Activated CD4-positive, alpha-beta T cell treated with anti-CD3 and anti-CD28 coated beads, Interleukin-2, amount 50 U/mL, for 48 hours (primary cell): ENCODE results near the gene USP5.
"Not testable (repeated sequence)": the region's sequence is repeated elsewhere in the genome, so short reads cannot be mapped to it uniquely, and the experiment has no call there.

ENCODE experiments used
- DNase-seq, 2 experiments: peaks; one replicate each; pipeline ENCODE4 v3.0.0-alpha.2; 2020

USP5 gene

DNA sequence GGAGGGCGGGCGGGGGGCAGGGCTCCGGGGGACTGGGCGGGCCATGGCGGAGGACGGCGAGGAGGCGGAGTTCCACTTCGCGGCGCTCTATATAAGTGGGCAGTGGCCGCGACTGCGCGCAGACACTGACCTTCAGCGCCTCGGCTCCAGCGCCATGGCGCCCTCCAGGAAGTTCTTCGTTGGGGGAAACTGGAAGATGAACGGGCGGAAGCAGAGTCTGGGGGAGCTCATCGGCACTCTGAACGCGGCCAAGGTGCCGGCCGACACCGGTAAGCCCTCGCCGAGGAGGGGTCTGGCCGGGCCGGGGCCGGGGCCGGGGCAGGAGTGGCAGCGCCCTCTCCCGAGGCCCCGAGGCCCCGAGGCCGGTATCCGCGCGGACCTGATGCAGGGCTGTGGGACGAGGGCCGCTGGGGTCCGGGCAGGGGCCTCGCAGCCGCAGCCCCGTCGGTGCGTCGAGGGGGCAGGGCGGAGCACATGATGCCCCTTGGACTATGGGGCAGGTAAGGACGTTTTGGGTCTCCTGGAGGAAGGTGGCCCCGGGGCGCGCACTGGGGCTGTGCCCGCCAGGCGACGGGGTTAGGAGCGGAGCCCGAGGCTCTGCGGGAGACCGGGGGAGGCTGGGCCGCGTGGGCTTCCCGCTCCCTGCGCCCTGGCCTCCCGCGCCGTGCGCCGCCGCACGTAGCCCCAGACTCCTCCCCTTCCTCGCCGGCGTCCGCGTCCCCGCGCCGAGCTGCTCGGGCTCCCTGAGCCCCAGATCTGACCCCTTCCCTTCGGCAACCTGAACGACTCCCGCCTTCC lies 15.7 kb downstream of the USP5 start, which contains the start of gene TPI1:
TSS of gene TPI1 (plus strand) at position 119 of the 798 bp plus-strand sequence. CDS start at position 155, 36 bp downstream.
- DNase-seq = peak; percentile 81 to 84

- peak; percentile 15 to 21 for DNase-seq
Measured at GRCh38 chr12:6868211-6869048, 16.5 kb downstream of the USP5 start.

GRCh38 chr12:6869049-6870021 lies 17.4 kb downstream of the USP5 start:
- DNase-seq = peak; percentile 87 to 90

DNA sequence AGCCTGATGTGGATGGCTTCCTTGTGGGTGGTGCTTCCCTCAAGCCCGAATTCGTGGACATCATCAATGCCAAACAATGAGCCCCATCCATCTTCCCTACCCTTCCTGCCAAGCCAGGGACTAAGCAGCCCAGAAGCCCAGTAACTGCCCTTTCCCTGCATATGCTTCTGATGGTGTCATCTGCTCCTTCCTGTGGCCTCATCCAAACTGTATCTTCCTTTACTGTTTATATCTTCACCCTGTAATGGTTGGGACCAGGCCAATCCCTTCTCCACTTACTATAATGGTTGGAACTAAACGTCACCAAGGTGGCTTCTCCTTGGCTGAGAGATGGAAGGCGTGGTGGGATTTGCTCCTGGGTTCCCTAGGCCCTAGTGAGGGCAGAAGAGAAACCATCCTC lies 18.4 kb downstream of the USP5 start:
- not testable (repeated sequence) for DNase-seq

DNA sequence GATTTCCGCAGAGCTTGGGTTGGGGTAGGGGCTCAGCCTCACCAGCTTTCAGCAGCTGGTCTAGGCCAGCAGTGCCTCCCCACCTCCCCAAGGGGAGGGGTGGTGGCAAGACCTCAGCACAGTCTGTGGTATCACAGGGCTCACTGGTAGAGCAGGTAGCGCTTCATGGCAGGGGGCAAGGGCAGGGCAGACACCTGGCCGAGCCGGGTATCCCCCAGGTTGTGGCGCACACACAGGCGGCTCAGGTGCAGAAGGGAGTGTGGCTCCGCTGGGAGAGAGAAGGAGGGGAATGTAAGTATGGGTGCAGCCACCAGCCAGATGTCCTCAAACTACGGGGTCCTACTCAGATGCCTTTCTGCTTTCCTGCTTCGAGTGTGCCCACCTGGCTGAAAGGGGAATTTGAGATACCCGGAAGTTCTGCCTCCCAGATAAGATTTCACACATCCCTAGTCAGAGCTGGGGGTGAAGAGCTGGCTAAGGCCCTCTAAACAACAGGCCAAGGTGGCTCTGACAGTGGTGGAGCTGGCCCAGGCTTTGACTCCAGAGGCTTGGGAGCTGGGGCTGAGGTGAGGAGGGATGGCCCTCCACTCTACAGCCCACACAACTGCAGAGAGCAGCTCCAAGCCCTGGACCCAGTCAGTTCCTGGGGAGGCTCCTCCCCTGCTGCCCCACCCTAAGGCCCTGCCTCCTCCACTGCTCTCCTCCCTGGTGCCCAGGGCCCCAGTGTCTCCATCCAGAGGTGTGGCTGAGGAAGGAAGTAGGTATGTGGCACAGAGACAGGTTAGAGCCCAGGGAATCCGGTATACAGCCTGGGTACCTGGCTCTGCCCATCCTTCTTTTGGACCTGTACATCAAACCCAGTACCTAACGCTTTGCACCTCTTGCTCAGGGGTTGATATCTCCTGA lies 19.4 kb downstream of the USP5 start:
- peak; percentile 62 to 73 for DNase-seq

DNA sequence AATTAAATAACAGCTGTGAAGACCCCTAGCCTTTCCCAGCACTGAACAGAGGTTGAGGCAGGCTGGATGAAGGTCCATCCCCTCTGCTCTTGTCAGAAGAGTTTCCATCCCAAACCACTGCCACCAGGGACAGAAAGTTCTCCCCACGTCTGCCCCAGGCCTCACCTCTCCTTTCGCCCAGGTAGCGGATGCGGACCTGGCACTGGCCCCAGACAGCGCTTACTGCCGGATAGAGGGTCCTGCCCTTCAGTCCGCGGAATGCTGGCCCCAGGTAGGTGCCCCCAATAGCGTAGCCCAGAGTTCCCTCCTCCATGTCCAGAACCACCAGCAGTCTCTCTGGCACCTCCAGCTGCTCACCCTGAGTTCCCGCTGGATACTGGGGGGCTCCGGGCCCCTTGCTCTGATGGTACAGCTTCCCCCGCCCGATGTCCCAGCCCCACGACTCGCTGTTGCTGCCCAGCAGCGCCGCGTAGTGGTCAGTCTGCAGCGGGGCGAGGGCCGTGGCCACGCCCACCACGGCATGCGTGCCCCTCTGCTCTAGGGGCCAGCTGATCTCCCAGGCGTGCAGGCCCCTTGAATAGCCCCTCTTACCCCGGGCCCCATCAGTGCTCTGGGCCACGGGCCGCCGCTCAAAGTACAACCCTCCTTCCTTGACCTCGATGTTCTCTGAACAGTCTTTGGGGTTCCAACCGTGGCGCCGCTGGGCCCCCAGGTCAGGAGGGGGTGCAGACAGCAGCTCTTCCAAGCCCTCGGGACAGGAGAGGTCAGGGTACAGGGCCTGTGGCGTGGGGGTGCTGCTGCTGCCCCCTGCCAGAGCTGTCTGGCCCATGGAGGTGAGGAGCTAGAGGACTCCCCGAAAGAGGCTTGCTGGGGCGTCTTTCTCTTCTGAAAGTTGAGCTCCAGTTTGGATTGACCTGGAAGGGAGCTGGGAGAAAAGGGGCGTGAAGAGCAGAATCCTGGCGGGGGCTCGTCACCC lies 20.4 kb downstream of the USP5 start:
- peak; percentile 88 to 91 for DNase-seq

- DNase-seq = peak; percentile 99 to 100
Measured at GRCh38 chr12:6873094-6874014, 21.4 kb downstream of the USP5 start, which contains the start of gene SPSB2. Gene SPSB2, minus strand, starts transcription at chr12:6873303. Its CDS starts 402 bp downstream, at chr12:6872901.

GRCh38 chr12:6874015-6874368 lies 22.0 kb downstream of the USP5 start:
- DNase-seq = not testable (repeated sequence)

DNA sequence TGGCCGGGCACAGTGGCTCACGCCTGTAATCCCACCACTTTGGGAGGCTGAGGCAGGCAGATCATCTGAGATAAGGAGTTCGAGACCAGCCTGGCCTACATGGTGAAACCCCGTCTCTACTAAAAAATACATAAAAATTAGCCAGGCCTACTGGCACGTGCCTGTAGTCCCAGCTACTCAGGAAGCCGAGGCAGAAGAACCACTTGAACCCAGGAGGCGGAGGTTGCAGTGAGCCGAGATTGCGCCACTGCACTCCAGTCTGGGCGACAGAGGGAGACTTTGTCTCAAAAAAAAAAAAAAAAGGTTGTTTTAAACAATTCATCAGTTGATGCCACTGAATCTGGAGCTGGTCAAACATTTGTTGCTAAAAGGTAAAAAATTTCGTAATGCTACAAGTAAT lies 27.9 kb downstream of the USP5 start:
- not testable (repeated sequence) for DNase-seq

DNA sequence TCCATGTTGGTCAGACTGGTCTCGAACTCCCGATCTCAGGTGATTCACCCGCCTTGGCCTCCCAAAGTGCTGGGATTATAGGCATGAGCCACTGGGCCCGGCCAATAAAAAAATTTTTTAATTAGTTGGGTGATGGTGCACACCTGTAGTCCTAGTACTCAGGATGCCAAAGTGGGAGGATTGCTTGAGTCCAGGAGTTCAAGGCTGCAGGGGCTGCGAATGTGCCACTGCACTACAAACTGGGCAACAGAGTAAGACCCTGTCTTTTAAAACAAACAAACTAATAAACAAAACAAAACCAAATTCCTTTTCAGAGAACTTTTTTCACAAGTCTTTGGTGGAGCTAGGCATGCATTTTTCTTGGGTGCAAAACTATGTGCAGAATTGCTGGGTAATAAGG lies 31.3 kb downstream of the USP5 start:
- DNase-seq = no peak

DNA sequence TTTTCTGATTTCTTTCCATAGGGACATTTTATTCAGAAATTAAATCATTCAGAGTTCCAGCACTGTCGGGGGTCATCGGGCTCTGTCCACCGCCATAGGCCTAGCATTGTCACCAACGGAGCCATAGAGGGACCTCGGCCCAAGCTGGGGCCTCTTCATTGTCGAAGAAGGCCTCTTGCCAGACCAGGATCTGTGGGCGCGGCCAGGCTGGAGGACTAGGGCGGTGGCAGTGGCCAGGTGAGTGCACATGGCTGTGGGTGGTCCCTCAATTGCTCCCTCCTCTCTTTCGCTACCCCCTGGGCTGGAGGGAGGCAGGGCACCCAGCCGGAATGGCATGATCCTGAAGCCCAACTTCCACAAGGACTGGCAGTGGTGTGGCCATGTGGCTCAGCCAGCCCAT lies 31.7 kb downstream of the USP5 start:
- DNase-seq = no peak

DNA sequence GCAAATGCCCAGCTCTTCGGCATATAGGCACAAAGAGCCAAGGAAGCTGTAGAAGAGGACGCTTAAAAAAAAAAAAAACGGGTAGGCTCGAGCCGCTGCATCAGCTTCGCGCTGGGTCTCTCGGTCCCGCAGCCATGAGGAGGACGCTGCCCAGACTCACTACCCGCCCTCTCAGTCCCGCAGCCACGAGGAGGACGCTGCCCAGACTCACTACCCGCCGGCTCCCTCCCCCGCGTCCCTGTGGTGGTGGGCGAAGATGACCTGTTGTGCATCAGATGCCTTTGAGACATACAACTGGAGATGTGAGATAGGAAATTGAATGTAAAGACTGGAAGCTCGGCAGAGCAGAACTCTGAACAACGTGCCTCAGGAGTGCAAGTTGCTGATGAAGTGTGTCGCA lies 32.6 kb downstream of the USP5 start:
- DNase-seq = no peak

GRCh38 chr12:6886206-6886999 lies 34.5 kb downstream of the USP5 start:
- not testable (repeated sequence) for DNase-seq

DNA sequence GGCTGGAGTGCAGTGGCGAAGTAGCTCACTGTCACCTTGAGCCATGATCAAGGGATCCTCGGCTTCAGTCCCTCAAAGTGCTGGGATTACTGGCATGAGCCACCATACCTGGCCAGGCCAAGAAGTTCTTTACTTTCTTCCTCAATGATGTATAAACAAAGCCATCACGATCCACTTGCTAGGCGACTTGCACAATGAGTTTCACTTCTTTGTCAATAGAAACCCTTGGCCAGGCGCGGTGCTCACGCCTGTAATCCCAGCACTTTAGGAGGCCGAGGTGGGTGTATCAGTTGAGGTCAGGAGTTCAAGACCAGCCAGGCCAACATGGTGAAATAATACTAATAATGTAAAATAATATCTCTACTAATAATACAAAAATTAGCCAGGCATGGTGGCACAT lies 35.5 kb downstream of the USP5 start:
- no peak for DNase-seq

DNA sequence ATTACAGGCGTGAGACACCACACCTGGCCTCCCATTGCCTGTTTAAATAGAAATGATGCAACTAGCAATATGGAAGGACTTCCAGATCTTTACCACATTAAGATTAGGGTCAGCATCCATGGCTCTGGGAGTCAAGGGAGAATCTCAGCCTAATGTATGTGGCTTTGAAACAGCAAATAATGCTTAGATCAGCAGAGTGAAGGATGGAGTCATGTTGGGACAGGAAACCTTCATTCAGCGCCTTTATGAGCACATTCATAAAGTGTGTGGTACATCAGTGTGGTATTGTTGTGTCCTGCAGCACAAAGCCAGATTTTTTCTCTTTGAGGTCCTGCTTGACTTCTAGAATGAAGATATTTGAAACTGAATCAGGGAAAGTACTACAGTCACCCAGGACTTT lies 36.4 kb downstream of the USP5 start:
- DNase-seq = no peak

DNA sequence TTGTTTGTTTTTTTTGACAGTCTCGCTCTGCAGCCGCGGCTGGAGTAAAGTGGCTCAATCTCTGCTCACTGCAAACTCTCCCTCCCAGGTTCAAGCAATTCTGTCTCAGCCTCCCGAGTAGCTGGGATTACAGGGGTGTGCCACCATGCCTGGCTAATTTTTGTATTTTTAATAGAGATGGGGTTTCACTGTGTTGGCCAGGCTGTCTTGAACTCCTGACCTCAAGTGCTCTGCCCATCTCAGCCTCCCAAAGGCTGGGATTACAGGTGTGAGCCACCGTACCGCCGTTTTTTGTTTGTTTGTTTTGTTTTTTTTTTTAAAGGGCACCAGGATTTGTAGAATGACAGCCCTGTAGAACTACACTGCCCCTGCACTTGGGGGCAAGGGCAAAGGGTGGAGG lies 36.8 kb downstream of the USP5 start:
- not testable (repeated sequence) for DNase-seq

- DNase-seq = not testable (repeated sequence)
Measured at GRCh38 chr12:6889775-6890573, 38.0 kb downstream of the USP5 start.
